Transverse colon (tissue), 4 donors: ENCODE data around the gene BTBD2. TPM values are rescaled to one million over a fixed set of nuclear protein-coding genes. Genes with fewer than 3 reads are reported as not detected.
A peak's percentile ranks its signal among the peaks of the same experiment; 100 is the strongest.

ENCODE experiments used
- DNase-seq: peaks from one replicate; pipeline ENCODE4 v3.0.0-alpha.2; 2019
- H3K27ac ChIP-seq, 4 donors: fragments of 200-600 bp; sonication (generic); 2 replicates each; pipeline ENCODE4 v1.5.1; 2016 to 2018; ENCODE audit warnings: inconsistent platforms in 4 of 4
- H3K27me3 ChIP-seq: fragments of 200-600 bp; sonication (generic); 2 replicates; pipeline ENCODE4 v1.5.1; 2017; ENCODE audit warnings: inconsistent platforms
- H3K36me3 ChIP-seq, 4 donors: fragments of 200-600 bp; sonication (generic); 2 replicates each; pipeline ENCODE4 v1.5.1; 2017 to 2019; ENCODE audit warnings: inconsistent platforms in 4 of 4
- H3K4me1 ChIP-seq, 4 donors: fragments of 200-600 bp; sonication (generic); 2 replicates each; pipeline ENCODE4 v1.5.1; 2017 to 2020; ENCODE audit warnings: inconsistent platforms in 4 of 4
- H3K4me3 ChIP-seq, 4 donors: fragments of 200-600 bp; sonication (generic); 1 replicate in 1 of 4; 2 replicates in 3 of 4; pipeline versions ENCODE4 v1.5.1 to v1.6.1; 2017 to 2019; ENCODE audit warnings: inconsistent platforms in 4 of 4
- H3K9me3 ChIP-seq, 2 donors: fragments of 200-600 bp; sonication (generic); 2 replicates each; pipeline ENCODE4 v1.5.1; 2017 to 2019; ENCODE audit warnings: inconsistent platforms in 2 of 2
- EP300 ChIP-seq: sonication (generic); formaldehyde crosslinking; IDR thresholded peaks from one replicate; pipeline ENCODE4 v1.6.1; 2017; ENCODE audit warnings: antibody characterized with exemption, low read depth
- POLR2A ChIP-seq: fragments of 450-650 bp; IDR thresholded peaks from one replicate; pipeline ENCODE4 v1.6.1; 2016; ENCODE audit warnings: antibody characterized with exemption, mild to moderate bottlenecking, moderate library complexity
- POLR2AphosphoS5 ChIP-seq, 3 donors: sonication (generic); formaldehyde crosslinking; IDR thresholded peaks; one replicate each; pipeline ENCODE4 v1.6.1; 2016; ENCODE audit warnings: antibody characterized with exemption in 3 of 3
- WGBS, 2 donors: methylation state at CpG; one replicate each; pipeline ENCODE4 v1.1.5; 2018; ENCODE audit warnings: low coverage in 1 of 2; 5-methylcytosine and 5-hydroxymethylcytosine counted together
- in situ Hi-C, 4 donors: fragments of 200-750 bp; cut with MboI; loops; one replicate each; pipeline versions ENCODE4 v1.15.0 to v1.15.1; 2017; ENCODE audit warnings: low sequenced_read_pairs in 3 of 4, low pct_ligation_motif_present in 1 of 4, low pct_unique_long_range_greater_than_20kb in 1 of 4
- intact Hi-C: fragments of 100-400 bp; cut with DNase I; formaldehyde crosslinking; loops from one replicate; pipeline ENCODE4 v1.15.1; 2023; ENCODE audit warnings: low total_unique reads
- total RNA-seq, 4 donors: library from RNA; depleted of rRNA; stranded (reverse); fragments of >200 nt; gene quantifications; one replicate each; pipeline ENCODE4 v1.1.0, GENCODE V29; 2016
- TF ChIP-seq, protein P1 (sequence below), 5 experiments: fragments of 200-600 bp in 3 of 5; fragments of 450-650 bp in 2 of 5; sonication (generic) in 3 of 5; IDR thresholded peaks; 1 replicate in 2 of 5; 2 replicates in 3 of 5; pipeline ENCODE4 v1.5.1; 2016 to 2017; ENCODE audit warnings: antibody characterized with exemption in 5 of 5, inconsistent platforms in 3 of 5, mild to moderate bottlenecking in 2 of 5, moderate library complexity in 1 of 5

Gene BTBD2
- total RNA-seq, 4 donors from 2014 or later, result 66.7 to 88.6 (median 84.4) TPM

DNA sequence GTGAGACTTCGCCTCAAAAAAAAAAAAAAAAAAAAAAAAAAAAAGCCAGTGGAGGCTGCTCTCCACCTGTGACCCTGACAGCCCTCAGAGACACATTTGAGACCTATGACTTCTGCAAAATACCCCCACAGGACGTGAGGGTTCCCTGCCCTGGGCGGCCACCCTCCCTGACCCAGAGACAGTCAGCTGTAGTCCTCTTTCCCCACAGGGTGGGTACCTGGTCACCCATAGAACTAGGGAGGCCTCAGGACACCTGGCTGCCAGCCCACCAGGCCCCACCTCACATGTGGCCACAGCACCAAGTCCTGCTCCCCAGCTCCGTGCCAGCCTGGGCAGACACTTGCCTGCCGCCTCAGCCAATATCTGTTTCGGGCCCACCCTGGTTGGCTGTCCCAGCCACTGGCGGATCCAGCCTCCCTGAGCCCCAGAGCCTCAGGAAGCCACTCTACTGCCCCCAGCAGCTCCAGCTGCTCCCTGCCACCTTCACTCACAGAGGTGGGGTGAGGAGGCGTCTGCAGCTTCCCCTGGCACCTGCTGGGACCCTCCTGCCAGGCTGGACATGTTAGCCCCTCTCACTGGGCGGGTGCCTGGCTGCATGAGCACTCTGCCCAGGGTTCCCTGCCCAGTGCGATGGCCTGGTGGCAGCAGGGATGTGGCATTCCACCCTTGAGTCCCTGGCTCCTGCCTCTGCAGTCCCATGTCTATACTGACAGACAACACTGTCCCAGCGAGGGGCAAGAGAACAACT lies 28.6 kb upstream of the BTBD2 start:
- no peak overlapping the region for H3K4me3 ChIP-seq
- H3K27ac ChIP-seq, result peak overlapping the region; percentile 89 to 99 (median 96)
- intact Hi-C loops (no loop called here), in situ Hi-C loops (no loop called here)
- peaks cover 68 to 81% (median 70%) of the 10 kb centered on the region in 4 donors for H3K4me1 ChIP-seq
- no peaks in the 10 kb centered on the region for H3K9me3 ChIP-seq
- TF ChIP-seq, protein P1, sequence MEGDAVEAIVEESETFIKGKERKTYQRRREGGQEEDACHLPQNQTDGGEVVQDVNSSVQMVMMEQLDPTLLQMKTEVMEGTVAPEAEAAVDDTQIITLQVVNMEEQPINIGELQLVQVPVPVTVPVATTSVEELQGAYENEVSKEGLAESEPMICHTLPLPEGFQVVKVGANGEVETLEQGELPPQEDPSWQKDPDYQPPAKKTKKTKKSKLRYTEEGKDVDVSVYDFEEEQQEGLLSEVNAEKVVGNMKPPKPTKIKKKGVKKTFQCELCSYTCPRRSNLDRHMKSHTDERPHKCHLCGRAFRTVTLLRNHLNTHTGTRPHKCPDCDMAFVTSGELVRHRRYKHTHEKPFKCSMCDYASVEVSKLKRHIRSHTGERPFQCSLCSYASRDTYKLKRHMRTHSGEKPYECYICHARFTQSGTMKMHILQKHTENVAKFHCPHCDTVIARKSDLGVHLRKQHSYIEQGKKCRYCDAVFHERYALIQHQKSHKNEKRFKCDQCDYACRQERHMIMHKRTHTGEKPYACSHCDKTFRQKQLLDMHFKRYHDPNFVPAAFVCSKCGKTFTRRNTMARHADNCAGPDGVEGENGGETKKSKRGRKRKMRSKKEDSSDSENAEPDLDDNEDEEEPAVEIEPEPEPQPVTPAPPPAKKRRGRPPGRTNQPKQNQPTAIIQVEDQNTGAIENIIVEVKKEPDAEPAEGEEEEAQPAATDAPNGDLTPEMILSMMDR (IDR thresholded peaks at IDR 0.05), result no peak
- peak in 1 of 3 donors; percentile 7 for TF ChIP-seq POLR2AphosphoS5 (IDR thresholded peaks at IDR 0.05)
- WGBS, 2 donors, result 83% methylated on average over 11 of the region's 11 CpGs; no CpG with 5 or more reads in 1 of the 2 donors
- H3K27me3 ChIP-seq, result no peaks in the 10 kb centered on the region
- DNase-seq, result no peak
- peaks cover 0 to 33% (median 14%) of the 10 kb centered on the region in 4 donors for H3K36me3 ChIP-seq

DNA sequence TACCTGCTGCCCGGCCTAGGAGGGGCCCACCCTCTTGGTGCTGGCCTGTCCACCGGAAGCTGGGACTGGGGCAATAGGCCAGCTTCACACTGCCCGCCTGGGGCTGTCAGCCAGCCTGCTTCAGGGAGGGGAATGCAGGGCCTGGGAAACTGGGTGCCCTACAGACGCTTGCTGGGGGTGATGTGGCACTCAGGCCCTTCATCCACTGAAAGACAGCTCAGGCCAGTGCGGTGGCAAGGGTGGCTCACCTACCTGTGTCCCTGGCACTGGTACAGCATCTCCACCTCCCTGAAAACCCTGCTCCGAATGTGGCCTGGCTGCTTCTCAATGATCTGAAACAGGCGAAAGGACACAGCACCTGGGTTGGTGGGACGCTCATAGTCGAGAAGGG lies 27.7 kb upstream of the BTBD2 start:
- H3K9me3 ChIP-seq, result no peaks in the 10 kb centered on the region
- intact Hi-C loops (no loop called here), in situ Hi-C loops (no loop called here)
- 78% methylated on average over 6 of the region's 9 CpGs; no CpG with 5 or more reads in 1 of the 2 donors for WGBS, 2 donors
- no peaks in the 10 kb centered on the region for H3K27me3 ChIP-seq
- peaks cover 0 to 41% (median 14%) of the 10 kb centered on the region in 4 donors for H3K36me3 ChIP-seq
- no peak for DNase-seq
- peaks cover 59 to 73% (median 62%) of the 10 kb centered on the region in 4 donors for H3K4me1 ChIP-seq
- no peak for TF ChIP-seq POLR2A
- no peak for TF ChIP-seq EP300
- TF ChIP-seq POLR2AphosphoS5 (IDR thresholded peaks at IDR 0.05), result no peak
- TF ChIP-seq, protein P1 (IDR thresholded peaks at IDR 0.05), result no peak
- H3K4me3 ChIP-seq, result no peak overlapping the region
- peak overlapping the region; percentile 89 to 99 (median 96) for H3K27ac ChIP-seq

DNA sequence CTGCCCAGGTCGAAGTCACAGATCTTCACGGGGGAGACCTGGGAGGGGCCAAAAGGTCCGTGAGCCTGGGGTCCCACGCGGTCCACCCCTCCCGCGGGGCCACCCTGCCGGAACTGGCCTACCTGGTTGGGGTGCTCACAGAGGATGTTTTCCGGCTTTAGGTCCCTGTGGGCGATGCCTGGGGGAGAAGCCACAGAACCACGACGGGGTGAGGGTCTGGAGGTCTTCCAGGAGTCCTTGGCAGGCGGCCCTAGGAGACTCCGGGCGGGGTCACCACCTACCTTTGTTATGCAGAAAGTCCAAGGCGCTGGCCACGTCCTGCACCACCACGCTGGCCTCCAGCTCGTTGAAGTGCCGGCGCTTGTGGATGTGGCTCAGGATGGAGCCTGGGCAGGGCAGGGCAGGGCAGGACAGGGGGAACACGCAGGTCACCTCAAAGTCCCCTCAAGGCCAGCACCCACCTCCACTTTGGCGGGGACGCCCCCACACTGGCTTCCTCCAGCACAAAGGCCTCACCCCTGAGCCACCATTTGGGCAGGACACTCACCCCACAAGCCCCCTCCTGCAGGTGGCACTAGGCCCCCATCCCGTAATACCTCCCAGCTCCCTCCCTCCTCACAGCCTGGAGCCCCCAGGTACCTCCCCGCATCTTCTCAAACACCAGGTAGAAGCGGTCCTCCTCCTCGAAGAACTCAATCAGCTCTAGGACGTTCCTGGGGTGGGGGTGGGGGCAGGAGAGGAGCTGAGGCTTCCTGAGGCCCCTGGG lies 27.2 kb upstream of the BTBD2 start:
- H3K27ac ChIP-seq, result peak overlapping the region; percentile 89 to 99 (median 96)
- H3K9me3 ChIP-seq, result no peaks in the 10 kb centered on the region
- H3K36me3 ChIP-seq, result peaks cover 0 to 41% (median 14%) of the 10 kb centered on the region in 4 donors
- DNase-seq, result peak; percentile 50
- intact Hi-C loops (no loop called here), in situ Hi-C loops (no loop called here)
- H3K4me3 ChIP-seq, result peak overlapping the region in 3 of 4 donors; percentile 8 to 40 (median 27)
- 25 to 100% methylated on average over 1 to 29 of the region's 29 CpGs for WGBS, 2 donors
- TF ChIP-seq POLR2A (no peak), POLR2AphosphoS5 (IDR thresholded peaks at IDR 0.05) (no peak), EP300 (no peak)
- TF ChIP-seq, protein P1 (IDR thresholded peaks at IDR 0.05), result no peak
- H3K27me3 ChIP-seq, result no peaks in the 10 kb centered on the region
- peaks cover 53 to 67% (median 56%) of the 10 kb centered on the region in 4 donors for H3K4me1 ChIP-seq
